ENCODE measurements around the gene MYH13. TPM values are rescaled to one million over a fixed set of nuclear protein-coding genes. Genes with fewer than 3 reads are reported as not detected.

The MYH13 gene
- total and polyA plus RNA-seq, 9 of the 15 experiments (the other 6 are each of a cell fraction or from before 2014, with no cell fraction given), result 0.01 TPM; not detected in 8

DNA sequence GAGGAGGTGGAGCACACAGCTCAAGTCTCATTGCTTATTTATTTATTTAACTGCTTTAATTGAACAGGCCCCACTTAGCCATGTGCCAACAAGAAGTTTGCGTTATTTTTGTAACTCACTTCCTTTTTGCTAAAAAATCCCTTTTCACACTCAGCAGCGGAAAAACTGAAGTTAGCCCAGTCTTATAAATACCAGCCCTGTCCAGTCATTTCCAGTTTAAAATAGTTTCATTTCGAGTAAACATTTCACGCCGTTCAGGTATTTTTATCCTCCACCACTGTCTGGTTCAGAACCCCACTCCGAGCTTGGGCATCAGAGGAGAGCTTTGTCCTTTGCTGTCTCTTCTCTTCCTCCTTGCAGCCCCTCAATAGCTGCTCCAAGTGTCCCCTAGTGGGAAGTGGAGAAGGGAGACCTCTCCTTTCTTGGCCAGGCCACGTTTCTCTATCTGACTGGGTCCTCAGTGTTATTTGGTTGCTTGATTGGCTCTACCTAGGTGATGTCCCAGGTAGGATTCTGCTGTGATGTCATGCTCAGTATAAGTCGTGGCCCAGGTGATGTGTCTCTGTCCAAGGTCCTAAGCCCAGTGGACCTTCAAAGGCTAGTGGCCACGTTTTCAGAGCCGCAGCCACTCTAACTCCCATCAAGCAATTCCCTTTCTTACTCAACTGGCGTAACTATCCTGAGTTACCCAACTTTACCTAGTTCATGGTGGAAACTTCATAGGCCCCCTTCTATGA, 121.4 kb downstream of the MYH13 start:
- Histone ChIP-seq H3K9me3 (replicated peaks; ENCODE audit: control insufficient read depth, insufficient read depth, low read depth, low read length) (no peaks in the 10 kb centered on the region), H4K20me1 (replicated peaks; ENCODE audit: control insufficient read depth, insufficient read depth, low read length) (no peaks in the 10 kb centered on the region), H3K79me2 (ENCODE audit: control insufficient read depth, insufficient read depth, low read length) (no peaks in the 10 kb centered on the region), H3K4me1 (replicated peaks in 1 of 2; ENCODE audit: control insufficient read depth in 2 of 2, insufficient read depth in 2 of 2, low read length in 2 of 2) (no peaks in the 10 kb centered on the region), H2AFZ (ENCODE audit: low read depth, low read length) (no peak overlapping the region), H3K27me3 (ENCODE audit: control insufficient read depth in 2 of 2, insufficient read depth in 2 of 2, low read length in 2 of 2) (no peaks in the 10 kb centered on the region), H3K27ac (ENCODE audit: extremely low read depth, low read depth, low read length) (no peak overlapping the region), H3K9me1 (ENCODE audit: control insufficient read depth, insufficient read depth, low read length) (no peaks in the 10 kb centered on the region), H3K4me2 (ENCODE audit: insufficient read depth, low read length) (no peak overlapping the region), H3K36me3 (ENCODE audit: control insufficient read depth, insufficient read depth, low read length) (no peaks in the 10 kb centered on the region), H3K4me3 (no peak overlapping the region), H3K9ac (ENCODE audit: insufficient read depth in 1 of 2, low read depth in 2 of 2, low read length in 2 of 2) (no peak overlapping the region)
- ATAC-seq, result no peak
- peak in 1 of 4 experiments; percentile 1 for DNase-seq (ENCODE audit: extremely low read depth in 1 of 4, low spot score in 3 of 4)
- 3% methylated on average over 10 of the region's 11 CpGs for WGBS (ENCODE audit: insufficient coverage, low coverage, missing lambda C conversion rate)
- ChIA-PET POLR2A (no interaction called here), CTCF (ENCODE audit: low intra/inter-chr PET ratio) (no interaction called here)
- intact Hi-C loops (cut with micrococcal nuclease) (no loop called here), in situ Hi-C loops (cut with MboI) (no loop called here)
- BruUV-seq (replicated peaks), result no TSS peak
- TF ChIP-seq, protein P1, sequence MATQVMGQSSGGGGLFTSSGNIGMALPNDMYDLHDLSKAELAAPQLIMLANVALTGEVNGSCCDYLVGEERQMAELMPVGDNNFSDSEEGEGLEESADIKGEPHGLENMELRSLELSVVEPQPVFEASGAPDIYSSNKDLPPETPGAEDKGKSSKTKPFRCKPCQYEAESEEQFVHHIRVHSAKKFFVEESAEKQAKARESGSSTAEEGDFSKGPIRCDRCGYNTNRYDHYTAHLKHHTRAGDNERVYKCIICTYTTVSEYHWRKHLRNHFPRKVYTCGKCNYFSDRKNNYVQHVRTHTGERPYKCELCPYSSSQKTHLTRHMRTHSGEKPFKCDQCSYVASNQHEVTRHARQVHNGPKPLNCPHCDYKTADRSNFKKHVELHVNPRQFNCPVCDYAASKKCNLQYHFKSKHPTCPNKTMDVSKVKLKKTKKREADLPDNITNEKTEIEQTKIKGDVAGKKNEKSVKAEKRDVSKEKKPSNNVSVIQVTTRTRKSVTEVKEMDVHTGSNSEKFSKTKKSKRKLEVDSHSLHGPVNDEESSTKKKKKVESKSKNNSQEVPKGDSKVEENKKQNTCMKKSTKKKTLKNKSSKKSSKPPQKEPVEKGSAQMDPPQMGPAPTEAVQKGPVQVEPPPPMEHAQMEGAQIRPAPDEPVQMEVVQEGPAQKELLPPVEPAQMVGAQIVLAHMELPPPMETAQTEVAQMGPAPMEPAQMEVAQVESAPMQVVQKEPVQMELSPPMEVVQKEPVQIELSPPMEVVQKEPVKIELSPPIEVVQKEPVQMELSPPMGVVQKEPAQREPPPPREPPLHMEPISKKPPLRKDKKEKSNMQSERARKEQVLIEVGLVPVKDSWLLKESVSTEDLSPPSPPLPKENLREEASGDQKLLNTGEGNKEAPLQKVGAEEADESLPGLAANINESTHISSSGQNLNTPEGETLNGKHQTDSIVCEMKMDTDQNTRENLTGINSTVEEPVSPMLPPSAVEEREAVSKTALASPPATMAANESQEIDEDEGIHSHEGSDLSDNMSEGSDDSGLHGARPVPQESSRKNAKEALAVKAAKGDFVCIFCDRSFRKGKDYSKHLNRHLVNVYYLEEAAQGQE (IDR thresholded peaks at IDR 0.05; ENCODE audit: borderline replicate concordance), result peak; percentile 60
- TF ChIP-seq, protein P1 (CRISPR knock-in tag; IDR thresholded peaks at IDR 0.05; ENCODE audit: low read depth), result no peak
- TF ChIP-seq ZNF253 (CRISPR knock-in tag; conservative IDR thresholded peaks at IDR 0.05), result no peak
- TF ChIP-seq HNRNPLL (IDR thresholded peaks at IDR 0.05; ENCODE audit: low read depth, low read length, poor library complexity, severe bottlenecking), result peak; percentile 41
- no peak for FAIRE-seq

Other genes starting within 250 kb of the MYH13 start
- 0.29 TPM in 1 of 2 replicates, not detected in the other for gene GAS7, start 174.4 kb downstream of the MYH13 start, total RNA-seq (2014; rRNA removed)
- not detected in 2 replicates for gene GAS7, start 174.4 kb downstream of the MYH13 start, total RNA-seq (2014; rRNA removed; fragmentation: Illumina TruSeq; extraction: Trizol)
- gene GAS7, start 174.4 kb downstream of the MYH13 start, total RNA-seq (2015; rRNA removed; fragmentation: Illumina TruSeq; extraction: Trizol), result 0.11 TPM in 2 replicates
- 0.16 and 0.33 TPM in 2 replicates for gene GAS7, start 174.4 kb downstream of the MYH13 start, total RNA-seq (2021)
- gene GAS7, start 174.4 kb downstream of the MYH13 start, polyA plus RNA-seq (2011; rRNA removed), result not detected in 2 replicates
- not detected in 2 replicates for gene GAS7, start 174.4 kb downstream of the MYH13 start, polyA plus RNA-seq (2014; fragmentation: Illumina TruSeq; extraction: Trizol)
- not detected for gene GAS7, start 174.4 kb downstream of the MYH13 start, polyA plus RNA-seq (2014; fragmentation: Nextera tagmentation; extraction: Ambion mirVana)
- not detected in 2 replicates for gene GAS7, start 174.4 kb downstream of the MYH13 start, polyA plus RNA-seq (2014; rRNA removed)
- not detected in 2 replicates for gene MYH8, start 48.9 kb upstream of the MYH13 start, total RNA-seq (2014; rRNA removed)
- not detected in 2 replicates for gene MYH8, start 48.9 kb upstream of the MYH13 start, total RNA-seq (2014; rRNA removed; fragmentation: Illumina TruSeq; extraction: Trizol)
- not detected in 2 replicates for gene MYH8, start 48.9 kb upstream of the MYH13 start, total RNA-seq (2015; rRNA removed; fragmentation: Illumina TruSeq; extraction: Trizol)
- gene MYH8, start 48.9 kb upstream of the MYH13 start, total RNA-seq (2021), result not detected in 2 replicates
- not detected in 2 replicates for gene MYH8, start 48.9 kb upstream of the MYH13 start, polyA plus RNA-seq (2011; rRNA removed)
- gene MYH8, start 48.9 kb upstream of the MYH13 start, polyA plus RNA-seq (2014; fragmentation: Illumina TruSeq; extraction: Trizol), result not detected in 2 replicates
- under 1 TPM; 0.01 to 0.03 TPM for gene MYH8, start 48.9 kb upstream of the MYH13 start, polyA plus RNA-seq (2014; fragmentation: Nextera tagmentation; extraction: Ambion mirVana)
- 0.05 TPM in 1 of 2 replicates, not detected in the other for gene MYH8, start 48.9 kb upstream of the MYH13 start, polyA plus RNA-seq (2014; rRNA removed)
- not detected in 2 replicates for gene MYH4, start 96.6 kb upstream of the MYH13 start, total RNA-seq (2014; rRNA removed)
- not detected in 2 replicates for gene MYH4, start 96.6 kb upstream of the MYH13 start, total RNA-seq (2014; rRNA removed; fragmentation: Illumina TruSeq; extraction: Trizol)
- gene MYH4, start 96.6 kb upstream of the MYH13 start, total RNA-seq (2015; rRNA removed; fragmentation: Illumina TruSeq; extraction: Trizol), result not detected in 2 replicates
- not detected in 2 replicates for gene MYH4, start 96.6 kb upstream of the MYH13 start, total RNA-seq (2021)
- not detected in 2 replicates for gene MYH4, start 96.6 kb upstream of the MYH13 start, polyA plus RNA-seq (2011; rRNA removed)
- not detected in 2 replicates for gene MYH4, start 96.6 kb upstream of the MYH13 start, polyA plus RNA-seq (2014; fragmentation: Illumina TruSeq; extraction: Trizol)
- not detected for gene MYH4, start 96.6 kb upstream of the MYH13 start, polyA plus RNA-seq (2014; fragmentation: Nextera tagmentation; extraction: Ambion mirVana)
- gene MYH4, start 96.6 kb upstream of the MYH13 start, polyA plus RNA-seq (2014; rRNA removed), result not detected in 2 replicates
- gene MYH1, start 145.5 kb upstream of the MYH13 start, total RNA-seq (2014; rRNA removed), result not detected in 2 replicates
- gene MYH1, start 145.5 kb upstream of the MYH13 start, total RNA-seq (2014; rRNA removed; fragmentation: Illumina TruSeq; extraction: Trizol), result not detected in 2 replicates
- not detected in 2 replicates for gene MYH1, start 145.5 kb upstream of the MYH13 start, total RNA-seq (2015; rRNA removed; fragmentation: Illumina TruSeq; extraction: Trizol)
- gene MYH1, start 145.5 kb upstream of the MYH13 start, total RNA-seq (2021), result not detected in 2 replicates
- not detected in 2 replicates for gene MYH1, start 145.5 kb upstream of the MYH13 start, polyA plus RNA-seq (2011; rRNA removed)
- not detected in 2 replicates for gene MYH1, start 145.5 kb upstream of the MYH13 start, polyA plus RNA-seq (2014; fragmentation: Illumina TruSeq; extraction: Trizol)
- not detected for gene MYH1, start 145.5 kb upstream of the MYH13 start, polyA plus RNA-seq (2014; fragmentation: Nextera tagmentation; extraction: Ambion mirVana)
- gene MYH1, start 145.5 kb upstream of the MYH13 start, polyA plus RNA-seq (2014; rRNA removed), result not detected in 2 replicates
- gene MYH2, start 176.7 kb upstream of the MYH13 start, total RNA-seq (2014; rRNA removed), result not detected in 2 replicates
- not detected in 2 replicates for gene MYH2, start 176.7 kb upstream of the MYH13 start, total RNA-seq (2014; rRNA removed; fragmentation: Illumina TruSeq; extraction: Trizol)
- gene MYH2, start 176.7 kb upstream of the MYH13 start, total RNA-seq (2015; rRNA removed; fragmentation: Illumina TruSeq; extraction: Trizol), result not detected in 2 replicates
- gene MYH2, start 176.7 kb upstream of the MYH13 start, total RNA-seq (2021), result not detected in 2 replicates
- gene MYH2, start 176.7 kb upstream of the MYH13 start, polyA plus RNA-seq (2011; rRNA removed), result not detected in 2 replicates
- not detected in 2 replicates for gene MYH2, start 176.7 kb upstream of the MYH13 start, polyA plus RNA-seq (2014; fragmentation: Illumina TruSeq; extraction: Trizol)
- not detected for gene MYH2, start 176.7 kb upstream of the MYH13 start, polyA plus RNA-seq (2014; fragmentation: Nextera tagmentation; extraction: Ambion mirVana)
- not detected in 2 replicates for gene MYH2, start 176.7 kb upstream of the MYH13 start, polyA plus RNA-seq (2014; rRNA removed)